Measurements from ENCODE around the gene B4GALT5.
"Not testable (repeated sequence)": the region's sequence is repeated elsewhere in the genome, so short reads cannot be mapped to it uniquely, and the experiment has no call there.

Gene B4GALT5

DNA sequence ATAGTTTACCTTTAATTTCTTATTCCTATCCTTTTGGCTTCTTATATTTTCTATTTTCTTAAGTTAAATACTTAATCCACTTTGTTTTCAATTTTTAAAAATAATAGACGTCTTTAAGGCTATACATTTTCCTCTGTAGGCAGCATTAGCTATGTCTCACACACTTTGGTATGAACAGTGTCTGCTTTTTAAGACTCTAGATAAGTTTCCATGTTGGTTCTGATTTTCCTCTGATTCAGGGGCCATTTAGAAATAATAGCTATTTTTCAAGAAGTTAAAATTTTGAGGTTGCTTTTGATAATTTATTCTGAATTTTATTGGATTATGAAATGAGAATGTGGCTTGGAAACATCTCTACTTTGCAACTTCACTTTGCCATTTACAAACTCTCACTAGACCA, 91.4 kb downstream of the B4GALT5 start:
- no peak for DNase-seq (ENCODE audit: low spot score)
- no peak overlapping the region for H3K4me3 ChIP-seq
- TF ChIP-seq, protein P1, sequence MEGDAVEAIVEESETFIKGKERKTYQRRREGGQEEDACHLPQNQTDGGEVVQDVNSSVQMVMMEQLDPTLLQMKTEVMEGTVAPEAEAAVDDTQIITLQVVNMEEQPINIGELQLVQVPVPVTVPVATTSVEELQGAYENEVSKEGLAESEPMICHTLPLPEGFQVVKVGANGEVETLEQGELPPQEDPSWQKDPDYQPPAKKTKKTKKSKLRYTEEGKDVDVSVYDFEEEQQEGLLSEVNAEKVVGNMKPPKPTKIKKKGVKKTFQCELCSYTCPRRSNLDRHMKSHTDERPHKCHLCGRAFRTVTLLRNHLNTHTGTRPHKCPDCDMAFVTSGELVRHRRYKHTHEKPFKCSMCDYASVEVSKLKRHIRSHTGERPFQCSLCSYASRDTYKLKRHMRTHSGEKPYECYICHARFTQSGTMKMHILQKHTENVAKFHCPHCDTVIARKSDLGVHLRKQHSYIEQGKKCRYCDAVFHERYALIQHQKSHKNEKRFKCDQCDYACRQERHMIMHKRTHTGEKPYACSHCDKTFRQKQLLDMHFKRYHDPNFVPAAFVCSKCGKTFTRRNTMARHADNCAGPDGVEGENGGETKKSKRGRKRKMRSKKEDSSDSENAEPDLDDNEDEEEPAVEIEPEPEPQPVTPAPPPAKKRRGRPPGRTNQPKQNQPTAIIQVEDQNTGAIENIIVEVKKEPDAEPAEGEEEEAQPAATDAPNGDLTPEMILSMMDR (IDR thresholded peaks at IDR 0.05), result no peak
- H3K27ac ChIP-seq, result no peak overlapping the region

DNA sequence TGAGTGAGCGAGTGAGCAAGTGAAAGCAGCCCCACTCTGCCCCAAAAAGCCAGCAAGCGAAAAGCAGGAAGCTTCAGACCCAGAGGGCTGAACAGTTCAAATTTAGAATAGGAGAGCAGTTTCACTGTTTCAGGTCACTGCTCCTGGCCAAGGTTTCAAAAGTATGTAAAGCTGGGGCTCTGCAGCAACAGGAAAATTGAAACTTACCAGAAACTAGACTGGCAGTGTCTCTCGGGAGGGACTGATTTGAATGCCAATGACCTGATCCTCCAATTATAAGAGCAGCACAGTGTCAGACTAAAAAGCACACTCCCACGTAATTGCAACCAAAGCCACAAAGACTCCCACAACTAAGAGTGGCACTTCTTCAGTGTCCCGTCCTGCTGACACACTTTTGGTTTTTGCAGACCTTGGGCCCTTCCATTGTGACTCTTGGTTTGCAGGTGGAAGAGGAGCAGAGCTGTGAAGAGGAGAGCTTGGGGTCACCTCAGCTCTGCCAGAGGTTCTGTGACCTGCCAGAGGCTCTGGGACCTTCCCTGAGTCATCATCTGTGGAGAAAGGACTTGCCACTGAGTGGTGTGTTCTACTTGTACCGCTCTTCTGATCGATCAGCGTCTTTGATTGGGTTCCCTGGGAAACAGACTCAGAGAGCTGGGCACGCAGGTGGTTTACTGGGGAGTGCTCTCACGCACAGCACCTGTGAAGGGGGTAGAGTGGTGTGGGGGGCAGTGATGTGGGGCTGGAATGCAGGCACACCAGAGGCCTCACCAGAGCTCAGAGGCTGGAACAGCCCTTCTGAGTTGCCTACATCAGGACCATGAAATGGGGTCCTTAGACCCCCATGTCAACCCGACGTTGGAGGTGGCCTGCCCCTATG, 93.1 kb downstream of the B4GALT5 start:
- H3K4me3 ChIP-seq, result no peak overlapping the region
- DNase-seq (ENCODE audit: low spot score), result no peak
- TF ChIP-seq, protein P1 (IDR thresholded peaks at IDR 0.05), result no peak
- H3K27ac ChIP-seq, result no peak overlapping the region

DNA sequence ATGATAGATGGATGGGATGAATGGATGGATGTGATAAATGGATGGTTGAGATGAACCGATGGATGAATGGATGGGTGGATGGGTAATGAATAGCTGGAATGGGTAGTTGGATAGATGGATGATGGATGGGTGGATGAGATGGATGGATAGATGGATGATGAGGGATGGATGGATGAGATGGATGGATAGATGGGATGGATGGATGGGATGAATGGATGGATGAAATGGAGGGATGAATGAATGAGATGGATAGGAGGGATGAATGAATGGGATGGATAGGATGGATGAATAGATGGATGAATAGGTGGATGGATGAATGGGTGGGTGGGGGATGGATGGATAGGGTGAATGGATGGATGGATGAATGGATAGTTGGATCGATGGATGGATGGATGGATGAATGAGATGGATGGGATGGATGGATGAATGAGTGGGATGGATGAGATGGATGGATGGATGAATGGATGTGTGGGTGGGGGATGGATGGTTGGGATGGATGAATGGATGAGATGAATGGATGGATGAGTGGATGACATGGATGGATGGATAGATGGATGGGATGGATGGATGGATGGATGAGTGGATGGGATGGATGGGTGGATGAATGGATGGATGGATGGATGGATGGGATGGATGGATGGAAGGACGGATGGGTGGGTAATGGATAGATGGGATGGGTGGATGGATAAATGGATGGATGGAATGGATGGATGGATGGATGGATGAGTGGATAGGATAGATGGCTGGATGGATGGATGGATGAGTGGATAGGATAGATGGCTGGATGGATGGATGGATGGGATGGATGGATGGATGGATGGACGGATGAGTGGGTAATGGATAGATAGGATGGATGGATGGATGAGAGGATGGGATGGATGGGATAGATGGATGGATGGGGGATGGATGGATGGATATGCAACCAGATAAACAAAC, 94.3 kb downstream of the B4GALT5 start:
- H3K27ac ChIP-seq, result no peak overlapping the region
- DNase-seq (ENCODE audit: low spot score), result no peak
- TF ChIP-seq, protein P1 (IDR thresholded peaks at IDR 0.05), result no peak
- H3K4me3 ChIP-seq, result no peak overlapping the region

DNA sequence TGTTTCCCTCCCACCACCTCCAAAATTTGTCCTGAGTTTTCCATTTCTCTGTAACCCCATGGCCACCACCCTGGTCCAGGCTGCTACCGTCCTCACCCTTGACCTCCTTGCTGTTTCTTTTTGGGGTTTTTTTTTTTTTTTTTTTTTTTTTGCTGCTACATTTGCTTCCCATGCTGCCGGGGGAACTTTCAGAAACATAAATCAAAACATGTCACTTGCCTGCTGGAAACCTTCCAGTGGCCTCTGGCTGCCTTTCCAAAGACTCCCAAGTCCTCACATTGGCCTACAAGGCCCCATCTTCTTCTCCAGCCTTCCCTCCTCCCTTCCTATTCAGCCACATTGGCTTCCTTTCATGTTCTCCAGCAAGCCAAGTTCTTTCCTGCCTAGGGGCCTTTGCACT, 95.4 kb downstream of the B4GALT5 start:
- DNase-seq (ENCODE audit: low spot score), result no peak
- TF ChIP-seq, protein P1 (IDR thresholded peaks at IDR 0.05), result no peak
- H3K4me3 ChIP-seq, result no peak overlapping the region
- no peak overlapping the region for H3K27ac ChIP-seq

DNA sequence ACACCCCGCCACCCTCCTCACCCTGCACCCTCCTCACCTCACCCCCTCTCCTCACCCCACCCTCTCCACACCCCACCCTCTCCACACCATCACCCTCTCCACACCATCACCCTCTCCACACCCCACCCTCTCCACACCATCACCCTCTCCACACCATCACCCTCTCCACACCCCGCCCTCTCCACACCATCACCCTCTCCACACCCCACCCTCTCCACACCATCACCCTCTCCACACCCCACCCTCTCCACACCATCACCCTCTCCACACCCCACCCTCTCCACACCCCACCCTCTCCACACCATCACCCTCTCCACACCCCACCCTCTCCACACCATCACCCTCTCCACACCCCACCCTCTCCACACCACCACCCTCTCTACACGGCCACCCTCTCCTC, 96.3 kb downstream of the B4GALT5 start:
- DNase-seq (ENCODE audit: low spot score); H3K27ac ChIP-seq; H3K4me3 ChIP-seq: not testable (repeated sequence)

DNA sequence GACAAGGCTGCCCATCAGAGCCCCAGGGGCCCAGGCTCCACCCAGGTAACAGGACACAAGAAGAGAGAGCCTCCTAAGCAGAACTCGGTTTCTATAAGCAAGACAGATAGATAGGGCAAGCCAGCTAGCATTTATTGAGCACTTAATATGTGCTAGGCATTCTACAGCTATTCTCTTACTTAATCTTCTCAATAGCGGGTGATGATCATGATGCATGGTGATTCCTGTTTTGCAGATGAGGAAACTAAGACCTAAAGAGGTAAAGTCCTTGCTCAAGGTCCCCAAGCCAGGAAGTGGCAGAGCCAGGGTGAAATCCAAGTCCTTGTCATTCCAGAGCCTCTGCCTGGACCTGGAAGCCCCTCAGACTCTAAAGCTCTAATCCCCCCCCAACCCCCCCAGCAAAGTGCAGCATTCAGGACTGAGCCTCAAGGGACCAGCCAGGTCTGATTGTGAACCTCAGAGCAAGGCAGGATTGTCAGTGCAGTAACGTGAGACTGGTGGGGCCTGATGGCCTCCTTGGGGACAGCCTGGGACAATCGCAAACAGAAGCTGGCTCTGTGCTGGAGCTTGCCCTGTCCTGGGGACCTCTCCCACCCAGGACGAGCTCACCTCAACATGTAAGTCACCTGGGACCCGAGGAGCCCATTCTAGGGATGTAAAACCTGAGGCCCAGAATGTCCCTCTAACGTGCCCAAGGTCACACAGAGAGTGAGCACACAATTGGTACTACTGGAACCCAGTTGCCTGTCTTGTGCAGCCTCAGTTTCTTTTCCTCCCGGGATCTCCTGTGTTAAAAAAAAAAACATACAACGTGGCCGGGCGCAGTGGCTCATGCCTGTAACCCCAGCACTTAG, 97.3 kb downstream of the B4GALT5 start:
- Histone ChIP-seq H3K27ac (no peak overlapping the region), H3K4me3 (no peak overlapping the region)
- TF ChIP-seq, protein P1 (IDR thresholded peaks at IDR 0.05), result no peak
- DNase-seq (ENCODE audit: low spot score), result no peak

Data from coronary artery (tissue), 2 donors.